ENCODE data around the gene CNTN4.

Gene CNTN4

DNA sequence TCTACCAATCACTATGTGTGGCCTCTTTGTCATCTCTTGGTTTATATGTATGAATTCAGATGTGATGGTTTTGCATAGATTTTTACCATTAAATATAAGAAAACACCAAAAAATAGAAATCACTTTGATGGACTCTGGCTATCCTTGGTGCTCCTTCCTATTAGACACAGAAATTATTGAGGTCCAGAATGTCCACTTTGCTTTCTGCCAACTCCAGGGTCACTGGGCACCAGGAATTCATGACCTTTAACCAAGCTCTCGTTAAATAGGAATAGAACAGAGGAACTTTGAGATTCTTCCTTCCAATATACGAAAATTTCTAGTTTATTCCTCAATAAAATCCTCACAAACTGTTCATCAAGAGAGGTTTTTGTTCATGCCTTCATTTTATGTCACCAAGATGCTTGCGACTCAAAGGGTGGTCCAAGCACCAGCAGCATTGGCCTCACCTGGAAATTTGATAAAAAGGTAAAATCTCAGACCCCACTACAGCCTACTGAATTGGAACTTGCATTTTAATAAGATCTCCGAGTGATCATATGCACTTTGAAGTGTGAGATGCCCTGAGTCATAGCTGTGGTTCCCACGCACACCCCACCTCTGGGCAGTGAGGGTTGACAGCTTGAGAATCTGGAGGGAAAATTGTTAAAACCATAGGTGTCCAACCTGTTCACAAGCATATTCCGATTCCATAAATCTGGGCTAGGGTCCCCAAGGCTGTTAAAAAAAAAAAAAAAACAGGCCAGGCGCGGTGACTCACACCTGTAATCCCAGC is 725.0 kb downstream of the CNTN4 start:
- no peak for DNase-seq

DNA sequence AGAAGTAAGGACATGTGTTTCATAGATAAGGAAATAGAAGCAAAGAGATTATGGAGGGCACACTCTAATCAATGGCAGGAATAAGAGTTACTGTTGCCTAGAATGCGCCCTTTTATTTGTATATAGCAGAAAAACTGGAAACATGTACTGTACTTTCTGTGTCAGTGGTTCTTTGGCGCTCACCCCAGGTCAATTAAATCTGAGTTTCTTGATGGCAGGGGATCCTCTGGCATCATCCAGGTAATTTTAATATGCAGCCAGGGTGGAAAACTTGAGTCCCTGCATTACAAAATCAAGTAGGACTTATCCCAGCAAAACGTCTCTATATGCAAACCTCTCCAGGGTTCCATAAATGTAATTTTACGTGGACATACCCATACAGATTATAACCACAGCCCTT is 727.4 kb downstream of the CNTN4 start:
- DNase-seq, result no peak

DNA sequence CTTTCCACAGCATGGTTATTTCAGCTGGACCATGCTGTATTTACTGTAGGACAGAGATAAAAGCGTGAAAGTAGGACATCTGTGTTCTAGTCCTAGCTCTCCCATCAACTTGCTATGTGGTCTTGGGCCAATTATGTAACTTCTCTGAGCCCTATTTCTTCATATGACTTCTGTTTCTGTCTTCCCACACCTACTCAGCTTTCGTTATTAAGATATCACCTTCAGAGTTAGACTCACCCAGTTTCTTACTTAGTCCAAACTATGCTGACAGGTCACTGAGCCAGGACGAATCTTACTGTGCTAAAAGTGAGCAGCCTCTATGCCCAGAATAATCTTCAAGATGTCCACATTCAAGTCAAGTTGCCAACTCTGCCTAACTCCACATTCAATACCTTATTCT is 727.8 kb downstream of the CNTN4 start:
- no peak for DNase-seq

DNA sequence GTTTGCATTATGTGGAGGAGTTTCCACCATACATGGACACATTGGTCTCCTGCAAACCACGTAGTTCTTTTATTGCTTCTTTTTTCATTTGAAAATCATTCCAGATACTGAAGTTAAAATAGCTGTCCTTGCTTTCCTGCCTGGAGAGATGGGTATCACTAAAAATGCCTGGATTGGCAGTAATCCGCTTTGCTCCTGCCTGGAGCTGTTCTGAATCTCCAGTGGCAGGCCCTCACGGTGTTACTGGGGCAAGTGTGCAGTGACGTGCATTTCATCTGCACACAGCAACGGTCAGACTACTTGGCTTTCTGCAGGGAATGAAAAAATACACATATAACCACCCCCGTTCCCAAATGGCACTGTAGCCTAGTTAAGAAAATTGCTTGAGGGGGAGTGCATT is 738.6 kb downstream of the CNTN4 start:
- no peak for DNase-seq

DNA sequence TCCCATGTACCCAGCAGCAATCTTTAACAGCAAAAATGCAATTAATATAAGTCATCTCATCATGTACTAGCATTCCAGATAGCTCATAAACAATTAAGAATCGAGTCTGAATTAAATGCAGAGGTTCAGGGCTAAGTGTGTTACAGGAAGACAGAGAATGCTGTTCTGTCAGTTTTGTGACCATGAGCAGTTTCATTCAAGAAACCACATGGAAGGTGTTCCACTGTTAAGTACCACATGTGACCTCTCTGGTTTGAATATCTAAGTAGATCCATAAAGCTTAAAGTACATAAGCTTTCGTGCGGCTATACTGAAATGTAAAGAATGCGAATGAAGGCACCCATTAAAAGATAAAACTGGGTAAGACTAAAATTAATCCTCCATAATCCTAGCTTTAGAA is 739.2 kb downstream of the CNTN4 start:
- no peak for DNase-seq

DNA sequence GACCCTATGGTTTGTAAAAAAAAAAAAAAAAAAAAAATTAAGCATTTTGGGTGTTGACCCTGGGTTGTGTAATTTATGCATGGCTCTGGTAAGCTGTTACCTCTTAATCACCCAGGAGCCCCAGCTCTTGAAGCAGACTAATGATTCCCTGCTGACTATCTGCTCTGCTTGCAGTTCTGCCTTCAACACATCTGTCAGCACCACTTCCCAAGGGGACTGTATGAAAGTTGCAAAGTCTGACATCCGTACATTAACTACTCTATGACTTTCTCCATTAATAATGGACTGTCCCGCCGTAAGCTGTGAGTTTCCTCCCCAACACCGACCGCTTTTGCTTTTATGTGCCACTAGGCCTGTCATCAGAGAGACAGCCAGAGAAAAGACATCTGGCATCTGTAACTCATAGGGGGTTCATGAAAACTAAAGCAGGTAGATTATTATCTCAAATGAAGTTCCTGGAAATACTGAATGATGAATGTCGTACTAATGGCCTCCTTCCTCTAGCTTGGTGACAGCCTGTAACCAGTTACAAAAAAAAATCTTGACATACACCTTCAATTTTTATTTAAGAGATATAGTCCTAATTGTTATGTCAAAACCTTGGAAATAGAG is 740.0 kb downstream of the CNTN4 start:
- no peak for DNase-seq

DNA sequence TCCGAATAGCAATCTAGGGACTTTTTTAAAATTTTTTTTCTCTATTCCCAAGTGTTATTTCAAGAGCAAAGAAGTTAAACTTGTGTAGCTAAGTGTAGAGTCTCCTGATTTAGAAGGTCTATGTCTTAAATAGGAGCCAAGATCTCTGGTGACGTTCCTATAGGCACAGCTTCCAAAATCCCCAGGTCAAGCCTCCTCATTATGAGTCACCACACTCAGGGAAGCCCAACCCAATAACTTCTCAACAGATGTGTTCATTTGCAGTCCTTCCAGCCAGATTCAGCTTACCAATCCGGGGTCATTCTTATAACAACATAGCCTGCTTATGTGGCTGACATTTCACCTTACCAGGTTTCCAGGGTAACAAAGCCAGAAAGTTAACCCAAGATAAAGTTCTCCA is 741.2 kb downstream of the CNTN4 start:
- DNase-seq, result no peak

DNA sequence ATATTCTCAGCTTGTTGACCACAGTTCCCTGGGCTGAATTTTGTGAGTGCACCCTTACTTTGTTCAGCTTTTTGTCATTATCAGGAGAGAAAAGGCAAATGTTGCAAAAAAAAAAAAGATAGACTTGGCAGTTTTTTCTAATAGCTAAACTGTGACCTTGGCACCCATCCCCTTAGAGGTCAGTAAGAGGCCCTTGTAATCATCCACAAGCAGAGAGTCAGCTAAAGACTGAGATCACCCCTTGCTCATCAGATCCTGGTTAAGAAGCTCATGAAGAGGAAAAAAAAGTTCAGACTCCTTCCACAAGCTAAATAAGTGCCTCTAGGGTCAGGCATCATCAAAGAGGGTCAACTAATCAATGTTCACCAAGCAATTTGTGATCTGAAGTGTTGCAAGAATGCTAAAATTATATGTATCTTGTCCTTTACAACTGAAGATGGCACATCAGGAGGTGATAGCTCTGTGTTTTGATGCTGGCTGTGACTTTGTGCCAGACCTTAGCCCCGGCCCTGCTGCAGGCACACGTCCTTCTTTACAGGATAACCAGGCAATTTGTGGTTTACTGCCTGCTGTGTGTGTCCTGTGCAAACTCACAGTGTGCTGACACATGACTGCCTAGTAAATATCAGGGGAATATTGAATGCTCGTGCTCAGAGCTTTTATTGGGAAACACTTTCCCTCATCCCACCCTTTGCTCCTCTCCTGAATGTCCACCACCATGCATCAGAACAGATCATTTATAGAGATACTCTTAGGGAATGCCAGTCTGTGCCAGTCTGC is 748.6 kb downstream of the CNTN4 start:
- DNase-seq, result no peak

DNA sequence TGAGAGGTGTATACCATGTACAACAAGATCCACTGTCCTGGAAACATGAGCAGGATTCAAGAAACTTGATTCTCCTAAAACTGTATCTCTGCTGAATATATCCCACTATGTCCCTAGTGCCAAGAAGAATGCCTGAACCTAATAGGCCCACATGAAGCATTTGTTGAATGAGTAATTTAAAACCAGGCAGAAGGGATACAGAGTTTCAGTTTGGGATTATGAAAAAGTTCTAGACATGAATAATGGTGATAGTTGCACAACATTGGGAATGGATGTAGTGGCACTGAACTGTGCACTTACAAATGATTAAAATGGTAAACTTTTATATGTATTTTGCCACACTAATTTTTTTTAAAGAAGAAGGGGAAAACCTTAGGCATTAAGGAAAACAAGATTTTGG is 750.4 kb downstream of the CNTN4 start:
- DNase-seq, result no peak

DNA sequence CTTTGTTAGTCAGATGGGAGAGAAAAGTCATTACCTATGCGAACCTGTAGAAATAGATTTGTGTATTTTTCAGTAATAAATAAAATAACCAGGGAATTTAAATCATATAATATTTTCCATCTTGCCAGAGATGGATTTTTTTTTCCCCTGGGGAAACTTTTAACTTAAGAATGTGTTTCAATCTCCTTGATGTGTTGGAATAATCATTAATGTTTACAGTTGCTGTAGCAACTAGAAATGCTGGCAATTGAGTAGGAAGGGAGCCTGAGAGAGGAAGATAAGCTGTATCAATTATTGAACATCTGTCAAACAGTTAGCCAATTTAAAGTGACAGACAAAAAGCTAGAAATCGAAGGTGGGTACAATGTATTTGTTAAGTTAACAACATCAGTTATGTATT is 752.0 kb downstream of the CNTN4 start:
- DNase-seq, result no peak

DNA sequence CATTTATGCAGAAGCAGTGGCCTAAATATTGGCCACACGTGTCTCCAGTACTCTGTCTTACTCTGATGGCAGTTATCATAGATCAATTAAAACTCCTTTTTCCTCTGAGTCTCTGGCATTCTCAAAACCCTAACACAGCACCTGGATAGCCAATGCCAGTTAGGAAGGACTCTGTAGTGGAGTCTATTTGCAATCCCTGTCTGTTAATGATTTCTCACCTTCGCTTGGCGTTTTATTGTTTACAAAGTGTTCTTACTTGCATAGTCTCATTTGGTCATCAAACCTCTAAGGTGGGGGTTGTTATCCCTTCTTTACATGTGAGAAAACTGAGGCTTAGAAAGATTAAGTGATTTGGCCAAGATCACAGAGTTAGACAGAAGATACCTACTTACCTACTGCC is 752.7 kb downstream of the CNTN4 start:
- no peak for DNase-seq

DNA sequence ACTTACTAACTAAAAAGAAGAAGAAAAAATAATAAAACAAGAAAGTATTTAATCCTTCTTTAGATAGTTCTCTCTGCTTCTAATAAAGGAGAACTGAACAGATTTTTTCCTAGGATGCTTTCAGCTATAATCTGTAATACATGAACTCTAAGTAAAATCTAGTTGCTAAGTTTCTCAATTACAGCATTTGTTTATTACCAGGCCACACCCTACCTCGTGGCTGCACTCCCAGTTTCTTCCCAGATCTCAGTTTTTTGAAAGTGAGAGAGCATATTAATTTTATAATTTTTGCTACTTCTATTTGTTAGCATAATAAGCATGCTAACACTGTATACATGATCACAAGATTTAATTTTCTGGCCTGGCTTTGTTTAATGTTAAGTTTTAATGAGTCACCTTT is 753.2 kb downstream of the CNTN4 start:
- no peak for DNase-seq

DNA sequence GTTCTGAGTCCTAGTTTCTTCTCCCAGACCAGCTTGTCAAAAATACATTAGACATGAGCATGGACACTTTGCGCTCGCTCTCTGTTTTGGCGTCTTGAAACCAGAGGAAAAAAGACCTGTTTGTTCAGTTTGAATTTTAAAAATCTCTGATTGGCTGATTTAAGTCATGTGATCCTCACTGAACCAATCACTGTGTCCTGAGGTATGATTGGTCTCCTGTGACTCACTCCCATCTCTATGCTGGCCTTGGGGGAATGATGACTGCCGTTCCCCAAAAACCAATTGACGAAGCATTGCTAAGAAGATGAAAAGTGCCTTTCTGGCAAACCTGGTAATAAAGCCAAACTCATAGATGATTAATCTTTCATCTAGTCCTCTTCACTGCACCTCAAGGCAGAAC is 755.0 kb downstream of the CNTN4 start:
- DNase-seq, result no peak

DNA sequence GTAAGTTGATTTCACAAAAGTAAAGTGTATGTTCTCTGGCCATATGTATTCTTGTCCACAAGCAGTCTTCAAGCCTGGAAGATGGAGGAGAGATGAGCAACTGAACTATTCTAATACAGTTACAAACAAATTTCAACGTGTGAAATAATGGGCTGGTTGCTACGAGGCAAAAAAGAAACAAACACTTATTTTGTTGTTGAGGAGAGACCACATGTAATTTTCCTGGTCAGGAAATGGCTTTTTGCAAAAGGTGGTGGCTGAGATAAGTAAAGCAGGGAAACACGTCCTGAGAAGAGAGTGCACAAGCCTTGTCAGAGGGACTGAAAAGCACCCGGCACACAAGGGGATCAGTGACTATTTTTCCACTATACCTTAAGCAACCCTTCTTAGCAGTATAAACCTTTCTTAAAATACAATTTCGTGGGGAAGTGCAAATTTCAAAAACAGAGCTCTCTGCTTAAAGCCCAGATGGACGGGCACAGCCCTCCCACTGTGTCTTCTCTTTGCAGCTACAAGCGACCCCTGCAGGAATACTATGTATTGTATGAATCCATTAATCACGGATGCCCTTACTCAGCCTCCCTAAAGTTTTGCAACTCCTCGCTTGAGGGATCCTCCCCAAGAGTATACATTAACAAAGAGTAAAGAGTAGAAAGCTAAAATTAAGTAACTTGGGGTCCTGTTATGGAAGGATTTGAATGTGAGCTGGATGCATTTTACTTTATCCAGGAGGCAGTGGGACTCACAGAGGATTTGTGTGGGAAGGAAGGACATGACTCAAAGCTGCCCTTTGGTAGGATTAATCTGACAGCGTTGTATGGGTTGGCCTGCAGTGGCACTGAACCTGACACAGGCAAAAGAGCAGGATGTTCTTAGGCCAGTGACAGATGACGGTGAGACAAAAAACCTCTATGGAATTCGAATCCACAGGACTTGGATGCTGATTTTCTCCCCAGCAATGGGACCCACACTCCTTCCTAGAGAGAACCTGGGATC is 757.8 kb downstream of the CNTN4 start:
- no peak for DNase-seq

DNA sequence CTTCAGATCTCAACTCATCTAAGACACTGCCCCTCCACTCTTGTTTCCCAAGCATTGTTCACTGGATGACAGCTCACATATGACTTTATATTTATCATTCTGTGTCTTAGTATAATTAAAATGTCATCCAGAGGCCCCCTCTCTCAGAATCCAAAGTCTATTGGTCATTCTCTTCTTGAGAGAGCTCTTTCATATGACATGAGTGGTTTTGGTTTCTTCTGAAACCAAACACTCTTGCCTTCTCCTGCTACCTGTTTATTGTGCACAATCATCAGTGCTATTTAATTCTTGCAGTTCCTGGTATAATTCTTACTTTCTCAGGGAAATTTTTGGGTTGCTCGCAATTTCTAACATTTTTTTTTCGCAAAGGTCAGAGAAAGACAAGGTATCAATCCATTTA is 762.0 kb downstream of the CNTN4 start:
- no peak for DNase-seq

DNA sequence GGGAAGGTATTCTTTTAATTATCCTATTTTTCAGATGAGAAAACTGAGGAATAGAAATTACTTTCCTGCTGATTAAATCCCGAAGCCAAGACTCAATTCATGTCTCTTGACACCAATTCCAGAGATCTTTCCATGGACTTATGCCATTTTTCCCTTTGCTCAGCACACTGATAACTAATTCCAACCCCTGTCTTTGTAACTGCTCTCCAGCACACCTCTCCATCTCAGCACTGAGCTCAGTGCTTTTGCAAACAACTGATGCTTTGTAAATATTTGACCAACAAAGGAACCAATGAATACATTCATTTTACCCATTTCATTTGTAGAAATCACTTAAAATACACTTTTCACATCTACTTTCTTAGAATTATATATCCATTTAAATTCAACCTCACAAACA is 762.5 kb downstream of the CNTN4 start:
- no peak for DNase-seq

DNA sequence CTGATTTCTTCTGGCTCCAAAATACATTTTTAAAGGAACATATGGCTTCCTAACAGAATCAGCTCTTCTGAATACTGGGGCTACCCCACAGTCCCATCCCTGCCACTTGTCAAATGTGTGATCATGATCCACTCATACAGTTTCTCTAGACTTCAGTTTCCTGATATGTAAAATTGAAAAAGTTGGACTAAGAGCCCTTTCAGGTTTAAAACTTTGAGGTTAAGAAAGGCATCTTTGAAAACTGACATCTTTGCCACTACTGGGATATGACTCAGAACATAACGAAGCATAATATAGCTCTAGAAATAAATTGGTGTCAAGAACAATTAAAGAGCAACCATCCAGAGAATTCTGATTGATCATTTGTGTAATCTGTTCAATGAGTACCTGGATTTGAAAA is 763.3 kb downstream of the CNTN4 start:
- no peak for DNase-seq

DNA sequence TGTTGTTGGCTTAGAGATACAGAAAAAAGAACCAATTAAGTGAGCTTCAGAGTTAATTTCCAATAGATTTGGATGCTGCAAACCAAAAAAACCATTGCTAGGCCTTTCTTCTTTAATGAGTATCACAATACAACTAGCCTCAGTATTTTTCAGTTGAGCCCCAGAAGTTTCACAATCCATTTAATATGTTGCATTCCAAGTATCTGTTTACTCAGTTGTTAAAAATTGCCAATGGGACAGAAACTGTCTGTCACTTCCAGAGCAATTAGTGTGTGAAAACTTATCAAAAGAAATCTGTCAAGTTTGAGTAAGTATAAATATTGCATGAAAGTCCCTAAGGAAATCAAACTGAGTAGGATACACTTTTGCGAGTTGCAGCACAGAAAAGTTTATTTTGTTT is 763.7 kb downstream of the CNTN4 start:
- DNase-seq, result no peak

DNA sequence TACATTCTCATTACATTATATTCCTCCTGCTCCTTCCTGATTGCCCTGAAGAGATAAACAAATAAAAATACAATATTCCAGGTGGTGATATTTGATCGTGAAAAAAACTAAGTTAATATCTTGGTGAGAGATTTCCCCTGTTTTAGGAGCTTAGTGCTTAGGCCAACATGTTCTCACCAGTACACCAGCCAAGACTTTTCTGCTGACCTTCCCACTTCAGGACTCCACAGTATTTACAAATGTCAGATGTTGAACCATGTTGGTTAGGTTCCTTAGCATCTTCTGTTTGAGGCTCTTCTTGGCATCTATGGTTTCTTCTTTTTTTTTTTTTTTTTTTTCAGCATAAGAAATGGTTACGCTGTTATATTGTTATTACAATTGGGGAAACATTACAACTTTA is 764.5 kb downstream of the CNTN4 start:
- no peak for DNase-seq

DNA sequence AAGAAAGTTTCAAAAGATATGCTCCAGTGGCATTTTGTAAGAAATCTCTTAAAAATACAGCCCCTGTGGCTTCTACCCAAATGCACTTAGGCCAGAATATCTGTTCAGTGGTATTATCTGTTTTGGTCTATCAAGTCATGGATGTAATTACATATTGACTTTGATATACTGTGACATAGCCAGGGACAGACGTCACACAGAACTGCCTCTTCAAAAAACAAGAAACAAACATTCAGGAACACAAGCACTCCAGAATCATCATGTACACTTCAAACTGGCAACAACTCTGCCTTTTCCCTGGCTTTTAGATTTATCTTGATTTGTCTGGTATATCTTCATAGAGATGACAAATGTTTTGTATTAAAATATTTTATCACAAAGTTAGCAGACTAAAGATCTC is 771.2 kb downstream of the CNTN4 start:
- DNase-seq, result no peak

DNA sequence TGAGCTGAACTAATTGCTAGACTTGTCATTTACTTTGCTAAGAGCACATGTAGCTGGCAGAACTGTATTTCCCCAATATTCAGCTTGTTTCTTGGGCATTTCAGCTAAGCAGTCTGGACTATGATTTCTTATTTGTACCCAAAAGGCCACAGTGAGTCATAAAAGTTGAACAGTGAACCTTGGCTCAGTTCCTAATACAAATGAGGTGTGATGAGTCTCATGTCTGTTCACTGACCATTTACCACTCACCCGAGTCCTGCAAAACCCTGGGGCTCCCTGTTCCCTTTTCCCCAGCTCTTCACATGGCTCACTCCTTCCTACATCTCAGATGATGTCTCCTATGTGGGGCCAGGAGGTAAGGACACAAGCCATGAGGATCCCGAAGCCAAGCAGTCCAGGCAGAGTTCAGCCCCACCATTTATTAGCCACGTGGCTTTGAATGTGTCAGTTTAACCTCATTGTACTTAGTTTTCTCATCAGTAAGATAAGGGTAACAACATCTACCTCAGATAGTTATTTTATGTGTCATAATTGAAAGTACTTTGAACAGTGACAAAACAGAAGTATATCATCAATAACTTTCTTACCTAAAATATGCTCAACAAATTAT is 772.2 kb downstream of the CNTN4 start:
- no peak for DNase-seq

DNA sequence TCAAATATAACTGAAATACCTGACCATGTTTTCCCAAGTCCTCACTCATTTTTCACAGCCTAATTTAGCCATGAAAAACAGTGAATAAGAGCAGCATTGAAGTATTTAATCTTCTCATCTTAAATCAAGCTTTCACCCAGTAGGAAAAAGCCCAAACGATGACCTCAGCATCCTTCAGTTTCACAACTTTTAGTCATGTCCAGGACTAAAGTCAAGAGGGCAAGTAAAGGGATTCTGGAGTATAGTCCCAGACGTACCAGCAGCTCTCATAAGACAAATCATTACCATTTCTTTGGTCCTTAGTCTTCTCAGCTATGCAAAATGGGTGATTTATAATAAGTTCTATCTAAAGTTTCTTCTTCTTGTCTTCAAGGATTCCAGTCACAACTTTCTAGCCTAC is 774.2 kb downstream of the CNTN4 start:
- no peak for DNase-seq

DNA sequence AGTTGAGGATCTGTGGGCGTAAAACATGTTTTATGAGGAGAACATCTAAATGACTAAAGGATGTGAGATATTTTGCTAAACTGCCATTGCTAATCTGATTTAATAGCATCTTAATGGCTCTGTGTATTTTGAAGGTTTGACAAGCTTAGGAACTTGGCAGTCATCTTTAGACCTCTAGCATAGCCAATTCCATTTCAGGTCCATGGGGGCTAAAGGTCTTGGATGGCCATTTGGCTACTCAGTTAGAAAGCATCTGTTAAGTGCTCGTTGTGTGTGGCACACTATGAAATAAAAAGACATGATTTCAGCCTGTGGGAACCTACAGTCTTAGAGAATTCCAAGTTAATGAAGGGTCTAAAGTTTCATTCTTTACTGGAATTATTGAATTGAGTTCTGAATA is 775.3 kb downstream of the CNTN4 start:
- no peak for DNase-seq
